Colonic mucosa (tissue), 4 donors: ENCODE measurements around the gene NBEA. TPM values are rescaled to one million over a fixed set of nuclear protein-coding genes. Genes with fewer than 3 reads are reported as not detected.

Source experiments
- DNase-seq: peaks from one replicate; pipeline ENCODE4 v3.0.0-alpha.2; 2020
- H3K27ac ChIP-seq: fragments of 200-600 bp; one replicate; pipeline ENCODE4 v1.8.0; 2021
- H3K27me3 ChIP-seq: fragments of 200-600 bp; one replicate; pipeline ENCODE4 v1.8.0; 2021
- H3K36me3 ChIP-seq: fragments of 200-600 bp; one replicate; pipeline ENCODE4 v1.8.0; 2021
- H3K4me1 ChIP-seq: fragments of 200-600 bp; one replicate; pipeline ENCODE4 v1.8.0; 2021; ENCODE audit warnings: mild to moderate bottlenecking
- H3K4me3 ChIP-seq: fragments of 200-600 bp; one replicate; pipeline ENCODE4 v1.8.0; 2021
- H3K9ac ChIP-seq, 2 donors: one replicate each; pipeline ENCODE4 v1.7.0; 2013; ENCODE audit warnings: control low read depth in 2 of 2, low read depth in 2 of 2, low read length in 2 of 2
- H3K9me3 ChIP-seq: fragments of 200-600 bp; one replicate; pipeline ENCODE4 v1.8.0; 2021
- CTCF ChIP-seq: fragments of 200-600 bp; IDR thresholded peaks from one replicate; pipeline ENCODE4 v1.8.0; 2022; ENCODE audit warnings: antibody characterized with exemption, mild to moderate bottlenecking
- intact Hi-C: fragments of 100-400 bp; cut with DNase I; formaldehyde crosslinking; loops from one replicate; pipeline ENCODE4 v1.14.1; 2022
- total RNA-seq, 2 donors: library from RNA; stranded (reverse); fragmentation: NEBNext Ultra II Directional in 1 of 2; extraction: Animal tissue kit (Norgen Biotek cat#: 25700) in 1 of 2; gene quantifications; one replicate each; pipeline ENCODE4 v1.2.1, GENCODE V29; 2021
- donor health status: healthy.
- donor health status: DM: no; HTN: no; CAD: no.
- donor health status: DM: no; HTN: no; CAD: no.

NBEA gene
- total RNA-seq, 2 donors from 2014 or later: 1.9 to 5.5 TPM

- Histone ChIP-seq H3K4me1 (no peaks in the 10 kb centered on the region), H3K27me3 (no peaks in the 10 kb centered on the region), H3K9me3 (no peaks in the 10 kb centered on the region), H3K36me3 (no peaks in the 10 kb centered on the region), H3K4me3 (no peak overlapping the region), H3K9ac (no peak overlapping the region), H3K27ac (no peak overlapping the region)
- intact Hi-C loops: no loop called here
- DNase-seq: no peak
- TF ChIP-seq CTCF: no peak
Observed at GRCh38 chr13:35210261-35210660, 268.2 kb downstream of the NBEA start.

- Histone ChIP-seq H3K27me3 (no peaks in the 10 kb centered on the region), H3K9ac (no peak overlapping the region), H3K36me3 (no peaks in the 10 kb centered on the region), H3K4me1 (no peaks in the 10 kb centered on the region), H3K4me3 (no peak overlapping the region), H3K9me3 (no peaks in the 10 kb centered on the region), H3K27ac (no peak overlapping the region)
- intact Hi-C loops: no loop called here
- no peak for TF ChIP-seq CTCF
- no peak for DNase-seq
Observed at GRCh38 chr13:35211949-35212348, 269.9 kb downstream of the NBEA start.

- no peak for TF ChIP-seq CTCF
Observed at GRCh38 chr13:35213911-35214310, 271.8 kb downstream of the NBEA start.

GRCh38 chr13:35216131-35216530 is 274.1 kb downstream of the NBEA start:
- H3K27ac ChIP-seq: no peak overlapping the region
- no peaks in the 10 kb centered on the region for H3K36me3 ChIP-seq
- H3K9ac ChIP-seq: no peak overlapping the region
- TF ChIP-seq CTCF: no peak
- intact Hi-C loops: no loop called here
- H3K4me1 ChIP-seq: no peaks in the 10 kb centered on the region
- no peak overlapping the region for H3K4me3 ChIP-seq
- H3K27me3 ChIP-seq: no peaks in the 10 kb centered on the region
- no peaks in the 10 kb centered on the region for H3K9me3 ChIP-seq
- no peak for DNase-seq

More at GRCh38 chr13:35213911-35214310, 271.8 kb downstream of the NBEA start:
- H3K4me1 ChIP-seq: no peaks in the 10 kb centered on the region
- H3K36me3 ChIP-seq: no peaks in the 10 kb centered on the region
- intact Hi-C loops: no loop called here
- H3K27ac ChIP-seq: no peak overlapping the region
- no peak overlapping the region for H3K4me3 ChIP-seq
- H3K9me3 ChIP-seq: no peaks in the 10 kb centered on the region
- H3K27me3 ChIP-seq: no peaks in the 10 kb centered on the region
- DNase-seq: no peak
- no peak overlapping the region for H3K9ac ChIP-seq

- H3K36me3 ChIP-seq: no peaks in the 10 kb centered on the region
- H3K4me1 ChIP-seq: no peaks in the 10 kb centered on the region
- H3K27ac ChIP-seq: no peak overlapping the region
- intact Hi-C loops: no loop called here
- H3K9me3 ChIP-seq: no peaks in the 10 kb centered on the region
- H3K27me3 ChIP-seq: no peaks in the 10 kb centered on the region
- H3K4me3 ChIP-seq: no peak overlapping the region
- DNase-seq: no peak
- no peak for TF ChIP-seq CTCF
- no peak overlapping the region for H3K9ac ChIP-seq
Observed at GRCh38 chr13:35219021-35219420, 277.0 kb downstream of the NBEA start.

- no peak overlapping the region for H3K27ac ChIP-seq
- H3K4me3 ChIP-seq: no peak overlapping the region
- intact Hi-C loops: no loop called here
- H3K27me3 ChIP-seq: no peaks in the 10 kb centered on the region
- H3K4me1 ChIP-seq: no peaks in the 10 kb centered on the region
- no peaks in the 10 kb centered on the region for H3K36me3 ChIP-seq
- H3K9ac ChIP-seq: no peak overlapping the region
- no peak for DNase-seq
- TF ChIP-seq CTCF: no peak
- no peaks in the 10 kb centered on the region for H3K9me3 ChIP-seq
Observed at GRCh38 chr13:35225159-35225558, 283.1 kb downstream of the NBEA start.
